Inflammatory macrophage treated with lipopolysaccharide for 4 hours (primary cell): ENCODE data around the gene MROH9.
A peak's percentile ranks its signal among the peaks of the same experiment; 100 is the strongest.
"Not testable (repeated sequence)": the region's sequence is repeated elsewhere in the genome, so short reads cannot be mapped to it uniquely, and the experiment has no call there.

ENCODE experiments used
- DNase-seq: peaks from one replicate; pipeline ENCODE4 v3.0.0-alpha.2; 2020

MROH9 gene, protein sequence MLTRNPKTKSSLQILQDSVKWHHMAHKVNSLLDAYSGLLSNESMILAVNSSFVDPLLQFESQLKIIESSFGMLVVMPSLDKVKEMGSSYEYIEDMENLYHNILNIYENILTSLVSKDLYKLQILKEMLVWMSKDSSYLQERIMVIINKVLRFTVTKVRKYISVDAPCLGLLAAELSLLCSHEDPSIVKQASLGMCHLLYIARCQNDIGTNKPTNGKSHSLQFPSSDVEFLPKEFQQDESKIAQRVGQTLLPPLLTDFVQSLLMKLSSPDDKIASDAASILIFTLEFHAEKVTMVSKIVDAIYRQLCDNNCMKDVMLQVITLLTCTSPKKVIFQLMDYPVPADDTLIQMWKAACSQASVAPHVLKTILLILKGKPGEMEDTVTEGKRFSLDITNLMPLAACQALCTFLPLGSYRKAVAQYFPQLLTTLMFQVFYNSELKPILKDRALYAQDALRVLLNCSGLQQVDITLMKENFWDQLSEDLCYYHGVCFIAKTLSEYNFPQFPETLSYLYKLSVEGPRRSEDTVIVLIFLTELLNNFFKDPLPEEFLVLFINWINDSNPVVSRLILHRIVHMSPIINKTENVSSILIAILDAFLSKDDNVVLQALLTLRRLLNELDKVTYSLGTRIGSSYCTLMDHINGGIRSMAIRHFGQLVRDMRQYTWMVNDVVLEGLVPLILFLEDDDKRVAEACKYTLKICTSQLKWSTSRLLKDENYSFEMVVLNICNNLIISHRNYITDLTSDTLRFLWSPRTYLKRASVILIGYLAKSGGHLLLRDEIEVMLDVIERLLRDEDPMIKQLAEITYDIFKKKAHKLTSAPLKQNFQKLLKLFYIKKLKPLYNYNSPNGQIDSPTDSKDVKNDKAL

DNA sequence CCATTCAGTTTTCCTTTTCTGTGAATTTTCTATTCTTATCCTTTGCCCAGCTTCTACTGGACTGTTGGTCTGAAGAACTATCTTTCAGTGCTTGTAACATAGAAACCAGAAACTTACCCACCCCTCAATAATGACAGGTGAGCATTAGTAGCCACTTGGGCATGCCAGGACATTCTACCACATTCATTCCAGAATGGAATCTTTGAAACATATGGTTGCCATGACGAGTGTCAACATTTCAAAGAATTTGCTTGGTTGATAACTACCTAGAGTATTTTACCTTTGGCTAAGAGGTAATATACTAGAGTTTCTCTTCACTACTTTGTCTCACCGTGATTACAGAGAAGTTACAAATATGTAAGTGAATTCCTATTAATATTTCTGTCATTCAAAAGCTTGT lies at the start of gene MROH9:
TSS of gene MROH9 (plus strand) at position 304 of the 400 bp plus-strand sequence. CDS start 10,023 bp downstream, outside the sequence.
- DNase-seq = no peak

DNA sequence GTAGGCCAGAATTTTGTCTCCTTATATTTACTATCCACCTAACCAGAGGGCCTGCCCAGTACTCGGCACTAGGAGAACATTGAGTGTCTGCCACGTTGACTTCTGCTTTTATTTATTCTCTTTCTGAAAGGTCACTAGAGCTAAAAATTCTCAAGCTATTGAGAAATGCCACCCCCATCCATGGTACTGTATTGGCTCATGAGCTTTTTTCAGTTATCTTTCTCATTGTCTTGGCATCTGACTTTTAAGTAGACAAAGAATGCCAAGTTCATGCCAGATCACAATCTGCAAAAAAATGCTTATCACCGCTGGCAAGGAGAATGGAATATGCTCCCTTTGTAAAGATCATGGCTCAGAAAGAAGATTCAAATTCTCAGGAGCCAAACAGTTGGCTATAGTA lies 49.8 kb upstream of the MROH9 start:
- peak; percentile 21 for DNase-seq

DNA sequence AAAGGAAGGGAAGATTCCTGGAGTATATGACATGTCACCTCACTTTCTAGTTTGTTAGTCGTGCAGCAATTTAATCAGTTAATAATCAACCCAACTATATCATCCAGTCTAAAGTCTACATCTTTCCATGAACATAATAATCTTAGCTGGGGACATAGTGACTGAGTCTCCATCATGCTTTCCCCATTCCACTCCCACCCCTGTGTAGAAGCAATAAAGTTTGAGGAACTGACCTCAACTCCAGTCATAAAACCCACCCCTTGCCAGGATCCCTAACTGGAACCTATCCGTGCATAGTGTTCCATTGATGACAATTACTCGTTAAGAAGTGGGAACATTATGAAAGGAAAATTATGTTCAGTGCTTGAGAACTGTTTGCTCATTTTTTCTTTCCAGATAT lies 48.9 kb upstream of the MROH9 start:
- no peak for DNase-seq

DNA sequence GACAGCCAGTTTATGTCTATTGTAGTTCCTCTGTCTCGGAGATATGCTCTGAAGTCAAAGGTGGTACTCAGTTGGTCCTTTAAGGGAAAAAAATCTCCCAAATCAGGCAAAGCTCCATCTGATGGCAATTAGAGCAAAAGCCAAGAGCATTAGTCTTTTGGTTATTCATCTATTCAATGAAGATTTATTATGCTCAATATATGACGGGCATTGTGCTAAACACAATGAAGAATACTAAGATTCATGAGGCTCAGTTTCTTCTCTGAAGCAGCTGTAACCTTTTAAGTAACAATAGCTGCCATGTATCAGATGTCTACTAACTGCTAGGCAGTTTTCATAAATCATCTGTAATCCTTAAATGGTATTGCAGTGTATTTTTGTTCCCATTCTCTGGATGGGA lies 47.6 kb upstream of the MROH9 start:
- no peak for DNase-seq

DNA sequence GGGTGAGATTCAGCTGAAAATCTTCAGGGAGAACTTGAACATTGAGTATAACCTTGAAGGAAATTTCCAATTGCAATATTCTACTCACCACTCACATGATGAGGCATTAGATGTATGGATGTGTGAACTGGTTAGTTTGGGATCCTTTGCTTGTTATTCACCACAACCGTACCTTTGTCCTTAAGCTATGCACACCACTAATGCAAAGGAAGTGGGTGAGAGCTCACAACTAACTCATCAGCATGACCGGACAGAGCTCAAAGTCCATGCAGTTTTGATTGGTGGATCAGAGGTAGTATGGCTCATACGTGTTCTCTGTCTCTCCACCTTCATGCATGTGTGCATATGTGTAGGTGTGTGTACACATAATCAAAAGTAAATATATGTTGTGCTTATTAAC lies 43.5 kb upstream of the MROH9 start:
- DNase-seq = no peak

DNA sequence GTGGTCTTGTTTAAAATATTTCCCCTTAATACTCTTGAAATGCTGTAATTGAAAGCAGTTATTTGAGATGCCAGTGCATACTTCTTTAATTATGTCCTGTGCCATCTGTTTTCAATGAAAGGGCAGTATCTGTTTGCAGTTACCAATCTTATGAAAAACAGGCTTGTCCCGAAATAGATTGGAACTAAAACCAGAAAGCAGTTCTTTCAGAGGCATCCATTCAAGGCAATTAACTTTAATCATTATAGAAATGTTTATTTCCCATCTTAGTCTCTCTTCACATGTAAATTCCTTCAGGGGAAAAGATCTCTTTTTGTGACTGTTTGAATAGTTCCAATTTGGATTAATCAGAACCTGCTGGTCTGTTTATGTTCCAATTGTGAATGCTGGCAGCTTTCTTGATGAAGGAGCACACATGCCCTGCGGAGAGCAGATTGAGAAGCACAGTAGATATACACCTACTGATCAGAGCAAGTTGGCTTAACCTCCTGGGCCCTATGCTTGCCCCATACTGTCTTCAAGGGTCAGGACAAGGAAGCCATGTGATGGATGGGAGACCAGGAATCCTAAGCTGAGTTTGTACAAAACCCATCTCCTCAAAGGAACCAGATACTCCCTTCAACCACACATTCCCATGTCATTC lies 41.6 kb upstream of the MROH9 start:
- DNase-seq = no peak

DNA sequence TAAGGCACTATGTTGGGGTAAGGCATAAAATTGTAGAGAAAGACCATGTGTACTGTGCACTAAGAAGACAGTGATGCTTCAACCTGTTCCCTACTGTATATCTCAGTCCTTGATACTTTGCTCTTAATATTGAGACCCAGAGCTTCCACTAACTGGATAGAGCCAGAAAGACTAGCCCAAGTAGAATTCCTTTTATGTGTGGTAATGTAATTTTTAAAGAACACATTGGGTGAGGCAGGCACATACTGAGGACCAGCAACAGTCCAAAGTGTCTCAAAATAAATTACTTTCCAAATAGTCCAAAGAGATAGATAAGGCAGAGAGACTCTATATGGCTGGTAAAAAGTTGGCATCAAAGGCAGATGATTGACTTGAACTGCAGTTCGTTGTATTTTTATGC lies 31.4 kb upstream of the MROH9 start:
- DNase-seq = no peak

DNA sequence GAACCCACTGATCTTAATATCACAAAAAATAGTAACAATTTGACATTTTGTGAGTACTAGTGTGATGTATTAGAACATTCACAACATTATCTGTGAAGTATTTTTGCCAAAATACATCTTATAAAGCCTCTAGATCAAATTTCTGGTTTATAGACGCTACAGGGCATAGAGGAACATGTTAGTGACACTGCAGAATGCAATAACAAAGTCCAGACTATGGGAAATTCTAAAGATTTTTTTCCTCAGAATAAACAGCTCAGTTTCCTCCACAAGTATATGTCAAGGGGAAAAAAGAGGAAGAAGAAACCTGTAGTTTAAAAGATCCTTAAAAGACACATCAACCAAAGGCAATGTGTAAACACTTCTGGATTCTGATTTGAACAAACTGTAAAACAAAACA lies 26.4 kb upstream of the MROH9 start:
- DNase-seq = no peak

DNA sequence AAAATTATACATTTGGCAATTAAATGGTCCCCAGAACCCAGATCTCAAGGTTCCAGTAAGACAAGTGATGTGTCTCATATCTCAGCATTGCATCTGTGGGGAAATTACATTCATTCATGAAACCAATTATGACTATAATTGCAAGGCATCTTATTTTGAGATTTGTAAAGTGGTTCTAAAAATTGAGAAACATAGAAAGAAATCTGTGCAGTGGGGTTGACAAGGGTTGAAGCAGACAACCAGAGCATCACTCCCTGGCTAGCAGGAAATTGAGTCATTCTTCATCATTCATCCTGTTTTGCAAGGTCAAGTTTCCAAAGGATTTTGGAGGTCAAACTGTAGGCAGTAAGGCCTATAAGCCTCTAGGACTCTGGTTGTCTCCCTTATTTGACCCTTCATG lies 25.1 kb upstream of the MROH9 start:
- DNase-seq = peak; percentile 2

DNA sequence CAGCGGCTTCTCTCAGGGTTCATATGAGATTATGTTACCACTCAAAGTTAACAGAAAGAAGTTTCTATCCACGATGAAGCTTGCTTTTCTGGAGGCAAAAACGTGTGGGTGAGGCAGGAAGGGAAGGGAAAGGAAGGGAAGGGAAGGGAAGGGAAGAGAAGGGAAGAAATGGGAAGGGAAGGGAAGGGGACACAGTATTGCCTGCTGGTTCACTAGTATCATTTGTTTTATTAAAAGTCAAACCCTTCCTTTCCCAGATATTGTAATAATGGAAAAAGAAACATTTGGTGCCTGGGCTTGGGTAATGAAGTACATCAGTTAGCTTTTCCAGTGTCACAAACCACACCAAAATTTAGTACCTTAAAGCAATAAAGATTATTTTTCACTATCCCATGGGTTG lies 18.0 kb upstream of the MROH9 start:
- no peak for DNase-seq

DNA sequence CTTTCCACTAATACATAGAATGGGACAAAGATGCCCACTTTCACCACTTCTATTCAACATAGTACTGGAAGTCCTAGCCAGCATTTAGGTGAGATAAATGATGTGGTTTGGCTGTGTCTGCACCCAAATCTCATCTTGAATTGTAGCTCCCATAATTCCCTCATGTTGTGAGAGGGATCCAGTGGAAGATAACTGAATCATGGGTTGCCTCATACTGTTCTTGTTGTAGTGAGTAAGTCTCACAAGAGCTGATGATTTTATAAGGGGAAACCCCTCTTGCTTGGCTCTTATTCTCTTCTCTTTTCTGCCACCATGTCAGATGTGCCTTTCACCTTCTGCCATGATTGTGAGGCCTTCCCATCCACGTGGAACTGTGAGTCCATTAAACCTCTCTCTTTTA lies 10.7 kb upstream of the MROH9 start:
- DNase-seq = peak; percentile 41

DNA sequence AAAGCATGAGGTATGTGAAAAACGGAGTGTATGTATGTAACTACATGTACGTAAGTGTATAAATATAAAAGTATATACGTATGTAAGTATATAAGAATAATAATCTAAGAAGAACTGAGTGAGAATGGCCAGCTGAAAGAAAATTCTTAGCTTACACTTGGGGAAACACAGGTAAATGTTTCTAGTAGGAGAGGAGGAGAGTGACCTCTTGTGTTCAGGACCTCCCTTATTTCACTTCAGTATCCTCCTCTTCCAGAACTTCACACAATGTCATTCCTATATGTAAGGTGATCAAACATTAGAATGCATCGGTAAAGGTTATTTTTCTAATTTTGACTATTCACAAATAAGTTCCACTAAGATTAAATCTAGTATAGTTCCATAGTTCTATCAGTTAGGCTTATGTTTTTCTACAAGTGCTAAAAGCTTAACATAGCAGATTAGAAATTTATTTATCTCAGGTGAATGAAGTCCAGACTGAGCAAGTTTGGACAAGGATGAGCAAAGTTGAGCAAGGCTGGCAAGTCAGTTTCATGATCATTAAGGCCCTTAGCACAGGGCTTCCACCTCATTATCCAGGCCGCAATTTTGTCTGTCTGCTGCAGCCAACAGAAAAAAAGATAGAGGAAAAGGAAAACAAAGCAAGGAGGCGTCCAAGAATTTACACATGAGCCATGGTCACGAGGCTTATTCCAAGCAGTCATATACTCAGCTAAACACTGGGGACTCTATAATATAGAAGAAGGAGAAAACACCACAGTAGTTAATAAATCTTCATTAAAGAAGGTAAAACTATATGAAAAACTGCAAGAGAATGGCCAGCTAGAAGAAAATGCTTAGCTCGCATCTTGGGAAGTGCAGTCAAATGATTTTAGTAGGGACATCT lies 7.1 kb upstream of the MROH9 start:
- DNase-seq = no peak

DNA sequence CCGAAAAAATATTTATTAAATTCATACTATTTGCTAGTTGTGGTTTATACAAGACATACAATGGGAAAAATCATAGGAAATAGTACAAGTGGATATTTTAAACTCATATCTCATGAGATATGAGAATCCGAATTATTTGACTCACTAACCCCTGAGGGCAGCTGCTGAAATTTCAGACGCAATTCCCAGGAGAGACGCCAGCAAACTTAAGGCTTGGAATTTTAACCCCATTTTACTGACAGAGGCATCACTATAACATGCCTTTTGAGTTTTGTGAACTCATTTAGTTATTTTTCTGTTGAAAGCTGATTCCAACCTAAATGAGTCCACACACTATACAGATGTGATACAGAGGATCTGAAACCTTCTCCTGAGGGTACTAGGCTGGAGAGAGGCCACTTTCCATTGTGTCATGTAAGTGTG lies 5.9 kb upstream of the MROH9 start:
- DNase-seq = no peak

DNA sequence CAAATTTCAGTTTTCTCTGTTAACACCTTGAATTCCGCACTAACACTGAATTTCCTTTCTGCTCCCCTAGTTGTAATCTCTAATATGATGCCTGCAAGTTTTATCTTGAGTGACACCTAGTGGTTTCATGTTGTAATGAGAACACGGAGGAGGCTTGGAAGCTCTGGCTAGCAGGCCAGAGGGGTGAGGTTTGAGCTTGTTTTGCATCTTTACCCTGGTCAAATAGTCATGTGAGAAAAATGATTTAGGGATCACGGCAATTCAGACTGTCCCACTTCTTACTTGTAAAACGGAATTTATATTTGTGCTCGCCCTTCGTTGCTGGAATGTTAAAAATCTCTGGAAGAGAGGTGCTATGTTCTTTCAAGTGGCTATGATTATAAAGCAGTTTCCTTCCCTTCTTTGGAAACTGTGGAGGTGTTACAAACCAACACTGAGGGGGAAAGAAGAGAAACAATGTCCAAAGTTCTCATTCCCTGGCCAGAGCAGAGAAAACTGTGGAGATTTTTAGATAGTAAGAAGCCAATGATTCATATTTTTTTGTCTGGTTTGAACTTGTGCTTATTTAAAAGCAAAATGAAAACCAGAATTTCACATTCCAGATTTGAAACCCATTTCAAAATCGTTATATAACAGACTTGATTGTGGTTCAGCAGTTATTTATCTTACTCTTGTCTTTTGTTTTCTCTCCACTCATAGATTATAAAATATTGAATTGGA lies 5.3 kb upstream of the MROH9 start:
- DNase-seq = peak; percentile 39

DNA sequence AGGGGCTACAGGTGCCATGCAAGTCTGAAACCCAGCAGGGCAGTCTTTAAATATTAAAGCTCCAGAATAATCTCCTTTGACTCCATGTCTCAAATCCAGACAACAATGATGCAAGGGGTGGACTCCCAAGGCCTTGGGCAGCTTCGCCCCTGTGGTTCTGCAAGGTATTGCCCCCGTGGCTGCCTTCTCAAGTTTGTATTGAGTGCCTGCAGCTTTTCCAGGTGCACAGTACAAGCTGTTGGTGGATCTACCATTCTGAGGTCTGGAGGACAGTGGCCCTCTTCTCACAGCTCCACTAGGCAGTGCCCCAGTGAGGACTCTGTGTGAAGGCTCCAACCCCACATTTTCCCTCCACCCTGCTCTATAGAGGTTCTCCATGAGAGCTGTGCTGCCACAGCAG lies 3.7 kb upstream of the MROH9 start:
- no peak for DNase-seq

DNA sequence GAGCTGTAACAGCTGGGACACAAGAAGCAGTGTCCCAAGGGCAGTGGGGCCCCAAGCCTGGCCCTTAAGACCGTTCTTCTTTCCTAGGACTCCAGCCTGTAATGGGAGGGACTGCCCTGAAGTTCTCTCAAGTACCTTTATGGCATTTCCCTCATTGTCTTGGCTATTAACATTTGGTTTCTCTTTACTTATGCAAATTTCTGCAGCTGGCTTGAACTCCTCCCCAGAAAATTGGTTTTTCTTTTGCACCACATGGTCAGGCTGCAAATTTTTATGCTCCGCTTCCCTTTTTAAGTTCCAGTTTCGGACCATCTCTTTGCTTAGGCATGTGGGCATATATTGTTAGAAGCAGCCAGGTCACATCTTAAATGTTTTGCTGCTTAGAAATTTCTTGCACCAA lies 3.1 kb upstream of the MROH9 start:
- DNase-seq = no peak

DNA sequence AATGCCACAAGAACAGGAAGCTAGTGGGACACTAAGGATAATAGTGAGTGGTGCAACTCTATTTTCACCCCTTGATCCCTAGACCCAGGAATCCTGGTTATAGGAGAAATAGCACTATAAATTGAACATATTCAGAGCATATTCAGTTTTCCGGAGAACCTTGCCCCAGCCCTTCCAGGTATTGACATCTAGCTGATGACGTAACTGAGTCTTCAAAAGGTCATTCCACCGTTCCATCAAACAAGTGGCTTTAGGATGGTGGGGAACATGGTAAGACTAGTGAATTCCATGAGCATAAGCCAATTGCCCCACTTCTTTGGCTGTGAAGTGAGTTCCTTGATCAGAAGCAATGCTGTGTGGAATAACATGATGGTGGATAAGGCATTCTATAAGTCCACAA lies 2.9 kb downstream of the MROH9 start:
- no peak for DNase-seq

DNA sequence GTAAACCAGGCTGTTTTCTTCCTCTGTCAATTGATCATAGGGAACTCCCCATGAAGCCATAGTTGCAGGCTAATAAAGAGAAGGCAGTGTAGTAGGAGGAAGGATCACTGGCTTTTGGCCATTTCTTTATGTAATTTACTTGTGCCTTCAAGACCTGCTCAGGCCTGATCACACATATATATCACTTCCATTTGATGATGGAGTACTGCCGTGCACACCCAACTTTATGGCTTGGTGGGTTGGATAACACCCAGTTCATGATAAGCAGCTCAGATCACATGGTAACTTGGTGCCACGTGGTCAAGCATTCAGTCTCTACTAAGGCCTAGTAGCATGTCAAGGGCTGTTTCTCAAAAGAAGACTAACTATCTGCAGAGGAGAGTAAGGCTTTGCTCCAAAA lies 4.1 kb downstream of the MROH9 start:
- no peak for DNase-seq

DNA sequence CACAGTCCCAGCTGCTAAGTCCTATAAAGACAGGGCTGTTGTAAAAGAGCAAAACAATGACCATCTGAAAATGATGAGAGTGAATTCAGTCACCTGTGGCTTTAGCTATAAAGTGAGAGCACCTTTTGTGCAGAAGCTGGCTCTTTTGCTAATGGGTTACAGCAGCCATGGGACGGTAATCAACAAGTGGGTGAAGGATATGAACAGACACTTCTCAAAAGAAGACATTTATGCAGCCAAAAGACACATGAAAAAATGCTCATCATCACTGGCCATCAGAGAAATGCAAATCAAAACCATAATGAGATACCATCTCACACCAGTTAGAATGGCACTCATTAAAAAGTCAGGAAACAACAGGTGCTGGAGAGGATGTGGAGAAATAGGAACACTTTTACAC lies 16.4 kb downstream of the MROH9 start:
- not testable (repeated sequence) for DNase-seq

DNA sequence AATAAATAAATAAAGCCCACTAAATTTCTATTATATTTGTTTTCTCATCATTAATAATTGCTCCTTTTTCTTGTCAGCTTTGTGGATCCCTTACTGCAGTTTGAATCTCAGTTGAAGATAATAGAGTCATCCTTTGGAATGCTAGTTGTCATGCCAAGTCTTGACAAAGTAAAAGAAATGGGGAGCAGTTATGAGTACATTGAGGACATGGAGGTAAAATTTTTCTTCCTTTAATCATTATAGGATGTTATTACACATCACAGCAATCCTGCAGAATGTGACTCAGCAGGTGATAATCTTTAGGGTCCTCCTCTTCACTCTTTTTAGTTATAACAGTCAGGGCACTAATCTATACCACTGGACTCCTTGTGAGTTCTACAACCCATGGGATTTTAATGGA lies 24.1 kb downstream of the MROH9 start:
- no peak for DNase-seq

DNA sequence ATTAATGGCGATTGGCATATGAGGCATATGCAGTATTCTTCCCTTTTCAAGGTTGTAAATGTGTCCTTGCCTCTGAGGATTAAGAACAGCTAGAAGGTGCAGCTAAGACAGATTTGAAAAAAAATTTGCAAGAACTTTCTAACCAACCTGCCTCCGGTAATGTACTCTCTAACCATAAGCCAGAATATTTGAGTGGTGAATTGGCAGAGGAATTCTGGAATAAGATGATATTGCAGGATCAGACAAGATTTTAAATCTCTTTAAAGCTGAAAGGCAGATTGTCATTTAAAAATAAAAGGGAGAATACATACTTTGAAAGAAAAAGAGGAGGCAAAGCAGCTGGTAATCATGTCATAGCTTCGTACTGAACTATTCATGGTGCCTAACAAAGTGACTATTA lies 29.2 kb downstream of the MROH9 start:
- DNase-seq = no peak
